Hematopoietic multipotent progenitor cell treated with erythropoietin and hydrocortisone succinate and interleukin-3 and kit ligand, for 17 days (in vitro differentiated cells): ENCODE results near the gene MTIF2.
"Not testable (repeated sequence)": the region's sequence is repeated elsewhere in the genome, so short reads cannot be mapped to it uniquely, and the experiment has no call there.

Experiments used
- DNase-seq: peaks from one replicate; pipeline ENCODE4 v3.0.0-alpha.2; 2015; ENCODE audit warnings: low spot score

MTIF2 gene, protein sequence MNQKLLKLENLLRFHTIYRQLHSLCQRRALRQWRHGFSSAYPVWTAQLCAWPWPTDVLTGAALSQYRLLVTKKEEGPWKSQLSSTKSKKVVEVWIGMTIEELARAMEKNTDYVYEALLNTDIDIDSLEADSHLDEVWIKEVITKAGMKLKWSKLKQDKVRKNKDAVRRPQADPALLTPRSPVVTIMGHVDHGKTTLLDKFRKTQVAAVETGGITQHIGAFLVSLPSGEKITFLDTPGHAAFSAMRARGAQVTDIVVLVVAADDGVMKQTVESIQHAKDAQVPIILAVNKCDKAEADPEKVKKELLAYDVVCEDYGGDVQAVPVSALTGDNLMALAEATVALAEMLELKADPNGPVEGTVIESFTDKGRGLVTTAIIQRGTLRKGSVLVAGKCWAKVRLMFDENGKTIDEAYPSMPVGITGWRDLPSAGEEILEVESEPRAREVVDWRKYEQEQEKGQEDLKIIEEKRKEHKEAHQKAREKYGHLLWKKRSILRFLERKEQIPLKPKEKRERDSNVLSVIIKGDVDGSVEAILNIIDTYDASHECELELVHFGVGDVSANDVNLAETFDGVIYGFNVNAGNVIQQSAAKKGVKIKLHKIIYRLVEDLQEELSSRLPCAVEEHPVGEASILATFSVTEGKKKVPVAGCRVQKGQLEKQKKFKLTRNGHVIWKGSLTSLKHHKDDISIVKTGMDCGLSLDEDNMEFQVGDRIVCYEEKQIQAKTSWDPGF

GRCh38 chr2:55268907-55269644, at the start of gene MTIF2:
TSS of gene MTIF2 (minus strand) at chr2:55269231. CDS start at chr2:55263858, 5,373 bp downstream.
- peak; percentile 80 for DNase-seq

GRCh38 chr2:55314985-55315384, 46.0 kb upstream of the MTIF2 start:
- DNase-seq = no peak

DNA sequence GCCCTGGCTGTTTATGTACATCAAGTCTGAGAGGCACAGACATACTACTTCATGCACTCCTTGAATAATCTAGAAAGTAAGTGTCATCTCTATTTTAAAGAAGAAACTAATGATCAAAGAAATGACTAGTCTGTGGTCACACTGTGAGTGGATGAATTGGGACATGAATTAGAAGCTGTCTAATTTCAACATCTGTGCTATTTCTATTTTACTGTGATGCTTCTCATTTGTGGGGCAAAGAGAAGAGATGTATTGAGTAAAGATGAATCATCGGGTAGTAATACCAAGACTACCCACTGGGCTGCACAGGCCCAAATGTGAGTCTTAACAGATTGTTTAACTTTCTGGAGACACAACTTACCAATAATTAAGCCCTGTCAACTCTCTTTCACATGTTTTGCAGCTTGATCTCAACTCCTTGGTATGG, 42.4 kb upstream of the MTIF2 start:
- DNase-seq = no peak

DNA sequence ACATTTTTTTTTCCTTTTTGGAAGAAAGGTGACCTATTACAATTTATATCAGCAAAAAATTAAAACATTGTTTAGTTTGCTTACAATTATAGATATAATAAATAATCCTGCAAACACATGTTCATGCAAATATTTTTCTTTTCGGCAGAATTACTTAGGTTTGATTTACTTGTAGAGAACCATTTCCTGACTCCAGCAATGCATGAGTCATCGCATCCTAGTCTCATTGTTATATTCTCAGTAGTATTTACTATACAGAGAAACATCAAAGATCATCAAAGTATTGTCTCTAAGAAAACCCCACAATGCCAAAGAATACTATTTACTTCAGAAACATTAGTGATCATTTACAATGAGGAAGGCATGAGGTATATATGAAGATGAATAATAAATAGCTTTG, 40.4 kb upstream of the MTIF2 start:
- DNase-seq = no peak

DNA sequence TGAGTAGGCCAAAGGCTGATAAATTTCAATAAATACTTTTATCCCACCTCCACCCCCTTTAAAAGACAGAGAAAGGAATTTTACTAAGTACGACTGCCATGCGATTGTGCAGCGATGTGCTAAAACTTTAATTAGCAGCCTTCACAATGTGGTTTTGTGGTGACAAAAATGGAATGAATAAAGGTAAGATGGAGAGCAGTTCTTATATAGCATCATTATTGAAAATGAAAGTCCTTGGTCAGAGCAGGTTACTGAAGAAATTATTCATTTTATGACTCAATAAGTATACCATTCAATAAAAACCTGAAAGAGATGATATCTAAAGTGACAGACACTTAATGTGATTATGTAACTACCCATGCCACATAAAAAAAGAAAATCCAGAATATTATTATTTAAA, 33.2 kb upstream of the MTIF2 start:
- no peak for DNase-seq

GRCh38 chr2:55301277-55301676, 32.2 kb upstream of the MTIF2 start:
- no peak for DNase-seq

- no peak for DNase-seq
Observed at GRCh38 chr2:55296393-55296792, 27.4 kb upstream of the MTIF2 start.

GRCh38 chr2:55283083-55283482, 14.1 kb upstream of the MTIF2 start:
- no peak for DNase-seq

DNA sequence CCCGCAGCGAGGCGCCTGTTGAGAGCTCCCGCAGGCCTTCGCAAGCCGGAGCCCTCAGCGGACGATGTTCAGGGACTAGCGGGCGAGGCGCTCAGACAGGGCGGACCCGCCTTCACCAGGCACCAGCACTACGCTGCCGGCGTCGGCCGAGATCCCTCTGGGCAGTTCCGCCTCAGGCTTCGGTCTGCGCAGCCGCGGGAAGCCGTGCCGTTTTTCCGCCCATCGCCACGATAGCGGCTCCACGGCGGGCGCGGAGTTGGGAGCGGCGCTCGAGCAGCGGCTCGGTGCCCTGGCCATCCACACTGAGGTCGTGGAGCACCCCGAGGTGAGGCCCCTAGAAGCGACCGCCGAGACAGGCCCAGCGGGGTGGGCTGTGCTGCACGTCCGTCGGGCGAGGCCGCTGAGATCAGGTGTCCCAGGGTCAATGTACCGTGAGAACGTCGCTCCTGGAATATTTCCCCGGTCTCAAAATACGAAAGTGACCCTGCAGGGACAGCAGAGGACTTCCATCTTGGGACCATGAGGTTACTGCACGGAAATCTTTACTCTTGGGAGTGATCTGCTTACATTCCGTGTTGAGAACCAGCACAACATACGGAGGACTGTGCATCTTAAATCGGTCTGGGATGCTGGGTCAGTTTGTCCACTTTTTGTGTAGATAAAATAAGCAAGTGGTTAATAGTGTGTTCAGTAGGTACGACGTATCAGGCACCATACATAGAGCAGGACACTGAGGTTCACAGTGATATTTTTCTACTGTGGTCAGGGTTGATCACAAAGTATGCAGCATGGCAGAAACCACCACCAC, 13.3 kb upstream of the MTIF2 start:
- peak; percentile 76 for DNase-seq

- not testable (repeated sequence) for DNase-seq
Observed at GRCh38 chr2:55280851-55281546, 12.0 kb upstream of the MTIF2 start.

- not testable (repeated sequence) for DNase-seq
Observed at GRCh38 chr2:55279859-55280424, 10.9 kb upstream of the MTIF2 start.

DNA sequence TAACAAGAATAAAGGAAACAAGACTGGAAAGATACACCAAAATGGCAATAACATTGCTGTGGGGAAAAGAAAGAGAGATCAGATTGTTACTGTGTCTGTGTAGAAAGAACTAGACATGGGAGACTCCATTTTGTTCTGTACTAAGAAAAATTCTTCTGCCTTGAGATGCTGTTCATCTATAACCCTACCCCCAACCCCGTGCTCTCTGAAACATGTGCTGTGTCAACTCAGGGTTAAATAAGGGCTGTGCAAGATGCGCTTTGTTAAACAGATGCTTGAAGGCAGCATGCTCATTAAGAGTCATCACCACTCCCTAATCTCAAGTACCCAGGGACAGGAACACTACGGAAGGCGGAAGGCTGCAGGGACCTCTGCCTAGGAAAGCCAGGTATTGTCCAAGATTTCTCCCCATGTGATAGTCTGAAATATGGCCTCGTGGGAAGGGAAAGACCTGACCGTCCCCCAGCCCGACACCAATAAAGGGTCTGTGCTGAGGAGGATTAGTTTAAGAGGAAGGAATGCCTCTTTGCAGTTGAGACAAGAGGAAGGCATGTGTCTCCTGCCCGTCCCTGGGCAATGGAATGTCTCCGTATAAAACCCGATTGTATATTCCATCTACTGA, 10.3 kb upstream of the MTIF2 start:
- DNase-seq = not testable (repeated sequence)

- DNase-seq = no peak
Observed at GRCh38 chr2:55277310-55277709, 8.3 kb upstream of the MTIF2 start.

DNA sequence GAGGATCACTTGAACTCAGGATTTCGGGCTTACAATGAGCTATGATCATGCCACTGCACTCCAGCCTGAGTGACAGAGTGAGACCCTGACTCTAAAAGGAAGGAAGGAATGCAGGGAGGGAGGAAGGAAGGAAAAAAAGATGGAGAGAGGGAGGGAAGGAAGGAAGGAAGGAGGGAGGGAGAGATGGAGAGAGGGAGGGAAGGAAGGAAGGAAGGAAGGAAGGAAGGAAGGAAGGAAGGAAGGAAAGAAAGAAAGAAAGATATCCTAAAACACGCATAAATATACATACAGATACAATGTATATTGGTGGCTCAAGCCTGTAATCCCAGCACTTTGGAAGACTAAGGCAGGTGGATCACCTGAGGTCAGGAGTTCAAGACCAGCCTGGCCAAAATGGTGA, 5.3 kb upstream of the MTIF2 start:
- DNase-seq = not testable (repeated sequence)

- no peak for DNase-seq
Observed at GRCh38 chr2:55269645-55269990, 587 bp upstream of the MTIF2 start.

GRCh38 chr2:55268288-55268906, 634 bp downstream of the MTIF2 start:
- DNase-seq = no peak

- DNase-seq = not testable (repeated sequence)
Observed at GRCh38 chr2:55259586-55259985, 9.4 kb downstream of the MTIF2 start.

DNA sequence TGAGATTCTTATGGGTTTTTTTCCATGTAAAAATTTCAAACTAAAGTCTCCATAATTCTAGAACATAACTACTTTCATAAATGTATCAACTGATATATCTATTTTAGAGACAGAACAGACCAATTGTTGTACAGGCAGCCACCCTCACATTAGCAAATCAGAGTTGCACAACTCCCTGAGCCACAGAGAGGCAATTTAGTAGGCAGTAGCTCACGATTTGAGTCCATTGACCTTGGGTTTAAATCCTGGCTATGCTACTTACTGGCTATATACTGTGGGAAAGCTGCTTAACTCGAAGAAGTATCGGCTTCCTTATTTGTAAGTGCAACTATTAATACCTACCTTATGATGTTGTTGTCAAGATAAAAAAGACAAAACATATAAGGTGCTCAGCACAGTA, 16.2 kb downstream of the MTIF2 start:
- no peak for DNase-seq

- DNase-seq = no peak
Observed at GRCh38 chr2:55247025-55247424, 22.0 kb downstream of the MTIF2 start.

- DNase-seq = no peak
Observed at GRCh38 chr2:55245411-55245810, 23.6 kb downstream of the MTIF2 start.
